Lung (tissue), 13 donors: Measurements from ENCODE around the gene OPA1. TPM values are rescaled to one million over a fixed set of nuclear protein-coding genes. Genes with fewer than 3 reads are reported as not detected.

Source experiments
- ATAC-seq: fragments of 200-7000 bp; cut with Tn5 transposase; one replicate; pipeline ENCODE4 v1.9.1; 2020; ENCODE audit warnings: moderate number of reproducible peaks; ENCODE audit not compliant: insufficient read depth, low FRiP score
- DNase-seq, 3 donors: peaks; one replicate each; pipeline ENCODE4 v3.0.0-alpha.2; 2013 to 2017
- H3K27ac ChIP-seq, 2 donors: one replicate each; pipeline ENCODE4 v1.5.1; 2013; ENCODE audit warnings: mild to moderate bottlenecking in 2 of 2, moderate library complexity in 2 of 2, control low read depth in 1 of 2, inconsistent platforms in 1 of 2, low read depth in 1 of 2, low read length in 1 of 2
- H3K27me3 ChIP-seq, 3 donors: one replicate each; pipeline ENCODE4 v1.5.1; 2013; ENCODE audit warnings: low read length in 2 of 3; ENCODE audit not compliant: control insufficient read depth in 3 of 3, insufficient read depth in 3 of 3
- H3K36me3 ChIP-seq, 4 donors: one replicate each; pipeline ENCODE4 v1.5.1; 2013; ENCODE audit warnings: low read length in 4 of 4, mild to moderate bottlenecking in 1 of 4, moderate library complexity in 1 of 4; ENCODE audit not compliant: control insufficient read depth in 4 of 4, insufficient read depth in 4 of 4
- H3K4me1 ChIP-seq, 5 donors: one replicate each; pipeline ENCODE4 v1.5.1; 2013; ENCODE audit warnings: low read length in 5 of 5, mild to moderate bottlenecking in 2 of 5, moderate library complexity in 1 of 5; ENCODE audit not compliant: control insufficient read depth in 5 of 5, insufficient read depth in 5 of 5
- H3K4me3 ChIP-seq: one replicate; pipeline ENCODE4 v1.5.1; 2013; ENCODE audit warnings: mild to moderate bottlenecking, control low read depth, moderate library complexity
- H3K9ac ChIP-seq, 2 donors: one replicate each; pipeline ENCODE4 v1.5.1; 2013; ENCODE audit warnings: low read length in 2 of 2, control low read depth in 1 of 2; ENCODE audit not compliant: insufficient read depth in 1 of 2
- H3K9me3 ChIP-seq, 4 donors: one replicate each; pipeline ENCODE4 v1.5.1; 2013; ENCODE audit warnings: low read length in 3 of 4, mild to moderate bottlenecking in 1 of 4, moderate library complexity in 1 of 4; ENCODE audit not compliant: control insufficient read depth in 4 of 4, insufficient read depth in 3 of 4
- WGBS, 2 donors: extraction: QIAGEN DNeasy Blood & Tissue Kit; methylation state at CpG; one replicate each; pipeline ENCODE4 v1.1.7; 2013; 5-methylcytosine and 5-hydroxymethylcytosine counted together
- polyA plus RNA-seq, 2 donors: library from polyadenylated mRNA; stranded (reverse); fragments of 200-250 nt; gene quantifications; one replicate each; pipeline ENCODE4 v1.2.1, GENCODE V29; 2013
- small RNA-seq: library from RNA; depleted of rRNA; stranded (forward); fragments of <200 nt; gene quantifications from one replicate; pipeline ENCODE3, GENCODE V24; 2014; ENCODE audit warnings: low replicate concordance
- total RNA-seq, 2 donors: library from RNA; depleted of rRNA in 1 of 2; stranded (reverse); fragments of >200 nt in 1 of 2; gene quantifications; one replicate each; pipeline ENCODE4 v1.2.1, GENCODE V29; 2014 to 2021
- TF ChIP-seq, protein P1 (sequence below): IDR thresholded peaks from 2 replicates; pipeline ENCODE4 v1.5.1; 2012; ENCODE audit warnings: mild to moderate bottlenecking; ENCODE audit errors: control extremely low read depth, extremely low read depth
- donor health status: control.
- donor health status: control.
- donor health status: Bipolar disorder and iron deficiency.
- donor health status: healthy.
- donor health status: DM: yes; HTN: yes; CAD: no.

Gene OPA1
- total and polyA plus RNA-seq, 4 donors, result 8.8 to 54.2 (median 29.0) TPM

GRCh38 chr3:193744048-193744821 is 151.2 kb downstream of the OPA1 start:
- peak; percentile 61 to 88 (median 79) for DNase-seq
- H3K4me3 ChIP-seq, result no peak overlapping the region
- peak; percentile 74 for ATAC-seq
- H3K4me1 ChIP-seq, result peaks cover 0 to 28% (median 21%) of the 10 kb centered on the region in 5 donors
- no peaks in the 10 kb centered on the region for H3K36me3 ChIP-seq
- TF ChIP-seq, protein P1, sequence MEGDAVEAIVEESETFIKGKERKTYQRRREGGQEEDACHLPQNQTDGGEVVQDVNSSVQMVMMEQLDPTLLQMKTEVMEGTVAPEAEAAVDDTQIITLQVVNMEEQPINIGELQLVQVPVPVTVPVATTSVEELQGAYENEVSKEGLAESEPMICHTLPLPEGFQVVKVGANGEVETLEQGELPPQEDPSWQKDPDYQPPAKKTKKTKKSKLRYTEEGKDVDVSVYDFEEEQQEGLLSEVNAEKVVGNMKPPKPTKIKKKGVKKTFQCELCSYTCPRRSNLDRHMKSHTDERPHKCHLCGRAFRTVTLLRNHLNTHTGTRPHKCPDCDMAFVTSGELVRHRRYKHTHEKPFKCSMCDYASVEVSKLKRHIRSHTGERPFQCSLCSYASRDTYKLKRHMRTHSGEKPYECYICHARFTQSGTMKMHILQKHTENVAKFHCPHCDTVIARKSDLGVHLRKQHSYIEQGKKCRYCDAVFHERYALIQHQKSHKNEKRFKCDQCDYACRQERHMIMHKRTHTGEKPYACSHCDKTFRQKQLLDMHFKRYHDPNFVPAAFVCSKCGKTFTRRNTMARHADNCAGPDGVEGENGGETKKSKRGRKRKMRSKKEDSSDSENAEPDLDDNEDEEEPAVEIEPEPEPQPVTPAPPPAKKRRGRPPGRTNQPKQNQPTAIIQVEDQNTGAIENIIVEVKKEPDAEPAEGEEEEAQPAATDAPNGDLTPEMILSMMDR, result no peak
- WGBS, 2 donors, result 67 to 73% methylated on average over 13 of the region's 13 CpGs
- peak overlapping the region in 1 of 2 donors; percentile 54 for H3K9ac ChIP-seq
- no peaks in the 10 kb centered on the region for H3K27me3 ChIP-seq
- no peaks in the 10 kb centered on the region for H3K9me3 ChIP-seq
- H3K27ac ChIP-seq, result peak overlapping the region in 1 of 2 donors; percentile 64

- TF ChIP-seq, protein P1, result no peak
- WGBS, 2 donors, result 74 to 87% methylated on average over 9 of the region's 9 CpGs
- ATAC-seq, result peak; percentile 45
- no peak overlapping the region for H3K27ac ChIP-seq
- H3K27me3 ChIP-seq, result no peaks in the 10 kb centered on the region
- H3K4me1 ChIP-seq, result peaks cover 0 to 28% (median 21%) of the 10 kb centered on the region in 5 donors
- H3K9me3 ChIP-seq, result no peaks in the 10 kb centered on the region
- H3K4me3 ChIP-seq, result no peak overlapping the region
- no peak overlapping the region for H3K9ac ChIP-seq
- peak; percentile 85 to 95 (median 95) for DNase-seq
- H3K36me3 ChIP-seq, result no peaks in the 10 kb centered on the region
These were observed 152.0 kb downstream of the OPA1 start for GRCh38 chr3:193744822-193745684.

- no peaks in the 10 kb centered on the region for H3K9me3 ChIP-seq
- no peak overlapping the region for H3K9ac ChIP-seq
- peaks cover 0 to 28% (median 21%) of the 10 kb centered on the region in 5 donors for H3K4me1 ChIP-seq
- 96 to 100% methylated on average over 5 of the region's 5 CpGs for WGBS, 2 donors
- DNase-seq, result no peak
- no peak for ATAC-seq
- no peak overlapping the region for H3K27ac ChIP-seq
- no peaks in the 10 kb centered on the region for H3K27me3 ChIP-seq
- no peaks in the 10 kb centered on the region for H3K36me3 ChIP-seq
- no peak overlapping the region for H3K4me3 ChIP-seq
- TF ChIP-seq, protein P1, result no peak
These were observed 153.8 kb downstream of the OPA1 start for GRCh38 chr3:193746832-193747231.

Small RNA genes within 50 kb of the gene (small RNA-seq; reads per million reads assigned to genes)
- gene RF00019 (not detected), gene RN7SL447P (not detected)

Other genes with a start within 250 kb of the OPA1 start
- 1 to 10 TPM; 1.1 TPM for gene ATP13A5, start 214.5 kb upstream of the OPA1 start, total RNA-seq
- gene ATP13A5, start 214.5 kb upstream of the OPA1 start, polyA plus RNA-seq, result 1 to 10 TPM in 1 of 2 donors, under 1 TPM in 1; 0.34 to 1.2 TPM
- 100 to 1,000 TPM; 114 to 202 TPM for gene ATP13A4, start 38.3 kb upstream of the OPA1 start, total RNA-seq
- gene ATP13A4, start 38.3 kb upstream of the OPA1 start, polyA plus RNA-seq, result 10 to 100 TPM; 25.5 to 57.3 TPM